Measurements from ENCODE around the gene SURF1.

The SURF1 gene

GRCh38 chr9:133361507-133362092 lies 5.3 kb upstream of the SURF1 start:
- no peak for DNase-seq (ENCODE audit: low spot score)

- no peak for DNase-seq (ENCODE audit: low spot score)
These were observed 4.4 kb upstream of the SURF1 start for GRCh38 chr9:133360400-133361393.

GRCh38 chr9:133359399-133360175 lies 3.3 kb upstream of the SURF1 start:
- no peak for DNase-seq (ENCODE audit: low spot score)

- no peak for DNase-seq (ENCODE audit: low spot score)
These were observed 1.4 kb upstream of the SURF1 start for GRCh38 chr9:133357656-133358055.

- peak; percentile 21 for DNase-seq (ENCODE audit: low spot score)
These were observed 368 bp downstream of the SURF1 start for GRCh38 chr9:133355881-133356357.

- DNase-seq (ENCODE audit: low spot score): no peak
These were observed 1.5 kb downstream of the SURF1 start for GRCh38 chr9:133354766-133355165.

GRCh38 chr9:133353548-133353947 lies 2.7 kb downstream of the SURF1 start:
- no peak for DNase-seq (ENCODE audit: low spot score)

- DNase-seq (ENCODE audit: low spot score): no peak
These were observed 3.5 kb downstream of the SURF1 start for GRCh38 chr9:133352635-133353340.

GRCh38 chr9:133351908-133352634 lies 4.2 kb downstream of the SURF1 start:
- DNase-seq (ENCODE audit: low spot score): peak; percentile 25

- DNase-seq (ENCODE audit: low spot score): no peak
These were observed 4.8 kb downstream of the SURF1 start for GRCh38 chr9:133351526-133351907.

- no peak for DNase-seq (ENCODE audit: low spot score)
These were observed 6.2 kb downstream of the SURF1 start for GRCh38 chr9:133349965-133350616.

GRCh38 chr9:133348718-133349573 lies 7.3 kb downstream of the SURF1 start:
- DNase-seq (ENCODE audit: low spot score): no peak

- peak; percentile 94 for DNase-seq (ENCODE audit: low spot score)
These were observed 8.1 kb downstream of the SURF1 start, which contains the start of the genes MED22 and RPL7A for GRCh38 chr9:133347985-133348717. Gene MED22 (minus strand): TSS chr9:133348131. CDS start chr9:133346662, 1,469 bp downstream. Gene RPL7A (plus strand): TSS chr9:133348218. CDS start chr9:133348244, 26 bp downstream.

GRCh38 chr9:133347515-133347984 lies 8.7 kb downstream of the SURF1 start:
- peak; percentile 38 for DNase-seq (ENCODE audit: low spot score)

GRCh38 chr9:133346021-133346785 lies 10.1 kb downstream of the SURF1 start:
- DNase-seq (ENCODE audit: low spot score): no peak

- DNase-seq (ENCODE audit: low spot score): no peak
These were observed 10.7 kb downstream of the SURF1 start for GRCh38 chr9:133345596-133345995.

- DNase-seq (ENCODE audit: low spot score): no peak
These were observed 11.3 kb downstream of the SURF1 start for GRCh38 chr9:133344979-133345378.

- DNase-seq (ENCODE audit: low spot score): no peak
These were observed 12.2 kb downstream of the SURF1 start for GRCh38 chr9:133344071-133344470.
